Hepatocyte (in vitro differentiated cells): Measurements from ENCODE around the gene GIN1.
"Not testable (repeated sequence)": the region's sequence is repeated elsewhere in the genome, so short reads cannot be mapped to it uniquely, and the experiment has no call there.

Source experiments
- EZH2 ChIP-seq: fragments of 200-600 bp; sonication (generic); IDR thresholded peaks from 2 replicates; pipeline ENCODE4 v1.6.1; 2016; ENCODE audit warnings: antibody characterized with exemption, mild to moderate bottlenecking, borderline replicate concordance
- TF ChIP-seq, protein P1 (sequence below): fragments of 200-600 bp; sonication (generic); IDR thresholded peaks from 2 replicates; pipeline ENCODE4 v1.5.1; 2016; ENCODE audit warnings: antibody characterized with exemption, mild to moderate bottlenecking; ENCODE audit not compliant: poor library complexity

DNA sequence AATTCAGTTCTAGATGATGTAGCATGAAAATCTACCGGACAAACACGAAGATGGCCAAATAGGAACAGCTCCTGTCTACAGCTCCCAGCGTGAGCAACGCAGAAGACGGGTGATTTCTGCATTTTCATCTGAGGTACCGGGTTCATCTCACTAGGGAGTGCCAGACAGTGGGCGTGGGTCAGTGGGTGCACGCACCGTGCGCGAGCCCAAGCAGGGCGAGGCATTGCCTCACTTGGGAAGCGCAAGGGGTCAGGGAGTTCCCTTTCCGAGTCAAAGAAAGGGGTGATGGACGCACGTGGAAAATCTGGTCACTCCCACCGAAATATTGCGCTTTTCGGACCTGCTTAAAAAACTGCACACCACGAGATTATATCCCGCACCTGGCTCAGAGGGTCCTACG lies 73.2 kb downstream of the GIN1 start:
- TF ChIP-seq, protein P1, sequence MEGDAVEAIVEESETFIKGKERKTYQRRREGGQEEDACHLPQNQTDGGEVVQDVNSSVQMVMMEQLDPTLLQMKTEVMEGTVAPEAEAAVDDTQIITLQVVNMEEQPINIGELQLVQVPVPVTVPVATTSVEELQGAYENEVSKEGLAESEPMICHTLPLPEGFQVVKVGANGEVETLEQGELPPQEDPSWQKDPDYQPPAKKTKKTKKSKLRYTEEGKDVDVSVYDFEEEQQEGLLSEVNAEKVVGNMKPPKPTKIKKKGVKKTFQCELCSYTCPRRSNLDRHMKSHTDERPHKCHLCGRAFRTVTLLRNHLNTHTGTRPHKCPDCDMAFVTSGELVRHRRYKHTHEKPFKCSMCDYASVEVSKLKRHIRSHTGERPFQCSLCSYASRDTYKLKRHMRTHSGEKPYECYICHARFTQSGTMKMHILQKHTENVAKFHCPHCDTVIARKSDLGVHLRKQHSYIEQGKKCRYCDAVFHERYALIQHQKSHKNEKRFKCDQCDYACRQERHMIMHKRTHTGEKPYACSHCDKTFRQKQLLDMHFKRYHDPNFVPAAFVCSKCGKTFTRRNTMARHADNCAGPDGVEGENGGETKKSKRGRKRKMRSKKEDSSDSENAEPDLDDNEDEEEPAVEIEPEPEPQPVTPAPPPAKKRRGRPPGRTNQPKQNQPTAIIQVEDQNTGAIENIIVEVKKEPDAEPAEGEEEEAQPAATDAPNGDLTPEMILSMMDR = not testable (repeated sequence)
- TF ChIP-seq EZH2 = not testable (repeated sequence)
